HepG2 (cell line): ENCODE measurements around the gene TBXA2R. TPM values are rescaled to one million over a fixed set of nuclear protein-coding genes. Genes with fewer than 3 reads are reported as not detected.

Experiments used
- DMTF1 ChIP-seq: sonication (generic); formaldehyde crosslinking; IDR thresholded peaks from 2 replicates; pipeline ENCODE4 v1.4.0; 2020; ENCODE audit warnings: mild to moderate bottlenecking, missing genetic modification reagents
- MYC ChIP-seq: sonication (generic); formaldehyde crosslinking; IDR thresholded peaks from 2 replicates; pipeline ENCODE4 v1.9.0; 2021; ENCODE audit warnings: missing genetic modification reagents, borderline replicate concordance
- SOX6 ChIP-seq, 2 experiments: fragments of 450-650 bp in 1 of 2; sonication (generic) in 1 of 2; formaldehyde crosslinking in 1 of 2; IDR thresholded peaks; 2 replicates each; pipeline versions ENCODE4 v1.4.0 to v1.6.1; 2017 to 2020; ENCODE audit warnings: antibody characterized with exemption in 1 of 2, mild to moderate bottlenecking in 1 of 2, missing genetic modification reagents in 1 of 2
- ZBTB10 ChIP-seq: sonication (generic); formaldehyde crosslinking; IDR thresholded peaks from 2 replicates; pipeline ENCODE4 v1.4.0; 2020; ENCODE audit warnings: missing genetic modification reagents, borderline replicate concordance
- ZBTB39 ChIP-seq: sonication (generic); formaldehyde crosslinking; IDR thresholded peaks from 2 replicates; pipeline ENCODE4 v1.5.0; 2020; ENCODE audit warnings: missing genetic modification reagents
- ZNF335 ChIP-seq: sonication (generic); formaldehyde crosslinking; IDR thresholded peaks from 2 replicates; pipeline ENCODE4 v1.4.0; 2020; ENCODE audit warnings: missing genetic modification reagents
- ZNF607 ChIP-seq: sonication (generic); formaldehyde crosslinking; IDR thresholded peaks from 2 replicates; pipeline ENCODE4 v1.5.1; 2020; ENCODE audit warnings: missing genetic modification reagents, mild to moderate bottlenecking, borderline replicate concordance
- polyA plus RNA-seq, 8 experiments: library from polyadenylated mRNA; depleted of rRNA in 3 of 8; stranded (reverse) in 7 of 8; unstranded in 1 of 8; fragments of >200 nt; fragmentation: Illumina TruSeq in 4 of 8; extraction: Trizol in 4 of 8; gene quantifications; 2 replicates each; pipeline versions ENCODE4 v1.2.1 to v1.2.3, GENCODE V29; 2011 to 2016; ENCODE audit warnings: low read depth in 4 of 8, missing spikeins in 1 of 8, mixed read lengths in 1 of 8; ENCODE audit not compliant: insufficient read depth in 1 of 8
- total RNA-seq, 5 experiments: library from RNA; depleted of rRNA; stranded (reverse); fragments of >200 nt; fragmentation: Illumina TruSeq; extraction: Trizol; gene quantifications; 2 replicates each; pipeline ENCODE4 v1.2.3, GENCODE V29; 2016; ENCODE audit warnings: low read depth in 1 of 5

Gene TBXA2R
- total and polyA plus RNA-seq, 2 of the 13 experiments (the other 11 are each of a cell fraction or from before 2014, with no cell fraction given): 0.09 TPM; not detected in 1

- no peak for TF ChIP-seq DMTF1 (CRISPR knock-in tag)
- TF ChIP-seq ZNF607: no peak
- no peak for TF ChIP-seq SOX6 (IDR thresholded peaks at IDR 0.05)
- TF ChIP-seq SOX6 (CRISPR knock-in tag; IDR thresholded peaks at IDR 0.05): no peak
- no peak for TF ChIP-seq ZBTB39 (CRISPR knock-in tag)
- TF ChIP-seq ZNF335 (CRISPR knock-in tag): no peak
- TF ChIP-seq MYC: no peak
- no peak for TF ChIP-seq ZBTB10
Observed at GRCh38 chr19:3623716-3624115, 17.0 kb upstream of the TBXA2R start (continued).
